Skeletal muscle tissue (tissue), 4 donors: ENCODE measurements around the gene UPK3B. TPM values are rescaled to one million over a fixed set of nuclear protein-coding genes. Genes with fewer than 3 reads are reported as not detected.
"Not testable (repeated sequence)": the region's sequence is repeated elsewhere in the genome, so short reads cannot be mapped to it uniquely, and the experiment has no call there.

Experiments used
- H3K27ac ChIP-seq: one replicate; pipeline ENCODE4 v1.7.0; 2013; ENCODE audit warnings: mild to moderate bottlenecking, low read depth, low read length, inconsistent platforms
- H3K27me3 ChIP-seq, 3 donors: one replicate each; pipeline ENCODE4 v1.7.0; 2013; ENCODE audit warnings: low read length in 3 of 3; ENCODE audit not compliant: control insufficient read depth in 3 of 3, insufficient read depth in 3 of 3
- H3K36me3 ChIP-seq, 3 donors: one replicate each; pipeline ENCODE4 v1.7.0; 2013; ENCODE audit warnings: low read length in 3 of 3; ENCODE audit not compliant: control insufficient read depth in 3 of 3, insufficient read depth in 3 of 3
- H3K4me1 ChIP-seq, 3 donors: one replicate each; pipeline ENCODE4 v1.7.0; 2013; ENCODE audit warnings: low read length in 3 of 3, mild to moderate bottlenecking in 3 of 3; ENCODE audit not compliant: control insufficient read depth in 3 of 3, insufficient read depth in 3 of 3
- H3K4me3 ChIP-seq, 3 donors: one replicate each; pipeline ENCODE4 v1.7.0; 2013; ENCODE audit warnings: low read length in 3 of 3
- H3K9ac ChIP-seq, 3 donors: one replicate each; pipeline ENCODE4 v1.7.0; 2013; ENCODE audit warnings: low read length in 3 of 3, mild to moderate bottlenecking in 3 of 3, moderate library complexity in 2 of 3, low read depth in 1 of 3
- H3K9me3 ChIP-seq, 3 donors: one replicate each; pipeline ENCODE4 v1.7.0; 2013; ENCODE audit warnings: low read length in 3 of 3; ENCODE audit not compliant: control insufficient read depth in 3 of 3
- total RNA-seq: library from RNA; depleted of rRNA; stranded (reverse); fragments of >200 nt; gene quantifications from one replicate; pipeline ENCODE4 v1.2.3, GENCODE V29; 2014
- donor health status: Osteomylitis.

UPK3B gene
- total RNA-seq, 1 donor from 2014 or later, result not detected

- not testable (repeated sequence) for H3K4me3 ChIP-seq, H3K27ac ChIP-seq, H3K9ac ChIP-seq, H3K4me1 ChIP-seq, H3K27me3 ChIP-seq, H3K9me3 ChIP-seq, H3K36me3 ChIP-seq
These were observed 34.1 kb upstream of the UPK3B start for GRCh38 chr7:76476280-76476679.

GRCh38 chr7:76476742-76477474, 33.4 kb upstream of the UPK3B start:
- not testable (repeated sequence) for H3K27ac ChIP-seq, H3K9me3 ChIP-seq, H3K36me3 ChIP-seq, H3K4me1 ChIP-seq, H3K27me3 ChIP-seq, H3K9ac ChIP-seq, H3K4me3 ChIP-seq

GRCh38 chr7:76479628-76480027, 30.7 kb upstream of the UPK3B start:
- not testable (repeated sequence) for H3K27me3 ChIP-seq, H3K36me3 ChIP-seq, H3K9ac ChIP-seq, H3K4me3 ChIP-seq, H3K27ac ChIP-seq, H3K9me3 ChIP-seq, H3K4me1 ChIP-seq

- H3K4me3 ChIP-seq, H3K36me3 ChIP-seq, H3K4me1 ChIP-seq, H3K9ac ChIP-seq, H3K9me3 ChIP-seq, H3K27me3 ChIP-seq, H3K27ac ChIP-seq: not testable (repeated sequence)
These were observed 29.7 kb upstream of the UPK3B start for GRCh38 chr7:76480403-76481253.

GRCh38 chr7:76482660-76483059, 27.7 kb upstream of the UPK3B start:
- H3K27me3 ChIP-seq, H3K4me3 ChIP-seq, H3K4me1 ChIP-seq, H3K27ac ChIP-seq, H3K9me3 ChIP-seq, H3K9ac ChIP-seq, H3K36me3 ChIP-seq: not testable (repeated sequence)

- H3K9me3 ChIP-seq, result not testable (repeated sequence)
These were observed 27.3 kb upstream of the UPK3B start for GRCh38 chr7:76483081-76483480.

GRCh38 chr7:76484456-76484855, 25.9 kb upstream of the UPK3B start:
- H3K36me3 ChIP-seq, H3K4me3 ChIP-seq, H3K27ac ChIP-seq, H3K9me3 ChIP-seq, H3K9ac ChIP-seq, H3K27me3 ChIP-seq, H3K4me1 ChIP-seq: not testable (repeated sequence)

More at GRCh38 chr7:76483081-76483480, 27.3 kb upstream of the UPK3B start:
- H3K36me3 ChIP-seq, H3K4me1 ChIP-seq, H3K4me3 ChIP-seq, H3K27me3 ChIP-seq, H3K27ac ChIP-seq, H3K9ac ChIP-seq: not testable (repeated sequence)

- H3K4me3 ChIP-seq, H3K27ac ChIP-seq: not testable (repeated sequence)
These were observed 24.3 kb upstream of the UPK3B start for GRCh38 chr7:76485822-76486610.

GRCh38 chr7:76486618-76487017, 23.7 kb upstream of the UPK3B start:
- not testable (repeated sequence) for H3K4me3 ChIP-seq, H3K27me3 ChIP-seq, H3K4me1 ChIP-seq, H3K27ac ChIP-seq, H3K36me3 ChIP-seq, H3K9ac ChIP-seq, H3K9me3 ChIP-seq

More at GRCh38 chr7:76485822-76486610, 24.3 kb upstream of the UPK3B start:
- H3K36me3 ChIP-seq, H3K9me3 ChIP-seq, H3K27me3 ChIP-seq, H3K4me1 ChIP-seq, H3K9ac ChIP-seq: not testable (repeated sequence)

- not testable (repeated sequence) for H3K36me3 ChIP-seq, H3K27me3 ChIP-seq
These were observed 22.4 kb upstream of the UPK3B start for GRCh38 chr7:76487969-76488368.

More at GRCh38 chr7:76487969-76488368, 22.4 kb upstream of the UPK3B start:
- H3K4me1 ChIP-seq, H3K9ac ChIP-seq, H3K9me3 ChIP-seq, H3K27ac ChIP-seq, H3K4me3 ChIP-seq: not testable (repeated sequence)
